Neural progenitor cell (in vitro differentiated cells): ENCODE measurements around the gene GPR179.

Source experiments
- CTCF ChIP-seq: fragments of 200-600 bp; sonication (generic); IDR thresholded peaks from 2 replicates; pipeline ENCODE4 v1.5.1; 2017; ENCODE audit warnings: antibody characterized with exemption, mild to moderate bottlenecking
- EZH2 ChIP-seq: fragments of 200-600 bp; sonication (generic); IDR thresholded peaks from 2 replicates; pipeline ENCODE4 v1.6.1; 2017; ENCODE audit warnings: antibody characterized with exemption, mild to moderate bottlenecking, moderate library complexity
- EZH2phosphoT487 ChIP-seq: fragments of 200-600 bp; sonication (generic); IDR thresholded peaks from 2 replicates; pipeline ENCODE4 v1.6.1; 2017; ENCODE audit warnings: antibody characterized with exemption

DNA sequence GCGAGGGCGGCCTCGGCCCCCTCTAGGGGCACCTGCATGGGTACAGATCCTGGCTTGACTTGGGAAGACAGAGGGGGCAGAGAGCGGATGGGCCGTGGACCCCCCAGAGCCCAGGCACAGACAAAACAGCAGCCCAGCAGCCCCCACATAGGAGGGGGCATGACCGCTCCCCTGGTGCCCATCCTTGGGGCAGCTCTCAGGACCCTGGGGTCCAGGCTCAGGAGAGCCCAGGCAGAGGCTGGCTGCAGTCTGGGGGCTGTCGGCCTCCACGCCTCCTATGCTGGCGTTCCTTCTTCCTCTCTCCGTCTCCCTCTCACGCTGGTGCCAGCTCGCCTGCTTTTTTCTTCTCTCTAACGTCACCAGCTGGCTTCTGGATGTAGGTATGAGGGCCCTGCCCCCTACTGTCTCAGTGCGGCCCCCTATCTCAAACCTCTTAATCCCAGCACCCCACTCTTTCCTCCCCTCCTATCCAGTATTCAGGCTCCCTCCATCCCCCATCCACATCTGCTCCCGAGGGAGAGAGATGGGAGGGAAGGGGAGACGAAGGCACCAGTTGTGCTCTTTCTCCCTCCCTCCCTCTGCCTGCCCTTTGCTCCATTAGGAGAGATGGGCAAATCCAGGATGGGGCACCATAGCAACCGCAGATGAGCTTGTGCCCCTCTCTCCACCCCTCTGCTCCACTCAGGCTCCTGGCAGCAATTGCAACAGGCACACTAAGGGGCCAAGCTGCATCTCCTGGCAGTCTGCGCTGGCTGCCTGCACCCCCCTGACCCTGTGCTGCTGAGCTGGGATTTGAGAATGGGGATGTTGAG, at the start of gene GPR179:
- no peak for TF ChIP-seq CTCF
- TF ChIP-seq EZH2, result no peak
- TF ChIP-seq EZH2phosphoT487, result no peak
